Caki2 (cell line): Measurements from ENCODE around the gene GATM. TPM values are rescaled to one million over a fixed set of nuclear protein-coding genes. Genes with fewer than 3 reads are reported as not detected.
A peak's percentile ranks its signal among the peaks of the same experiment; 100 is the strongest.
"Not testable (repeated sequence)": the region's sequence is repeated elsewhere in the genome, so short reads cannot be mapped to it uniquely, and the experiment has no call there.

Source experiments
- DNase-seq: peaks from one replicate; pipeline ENCODE4 v3.0.0-alpha.2; 2015; ENCODE audit warnings: low read depth
- in situ Hi-C: cut with HindIII; loops from 2 replicates; pipeline ENCODE4 v1.10.0; 2016; ENCODE audit warnings: low sequenced_read_pairs, low pct_unique_long_range_greater_than_20kb, mixed read lengths
- total RNA-seq: library from RNA; depleted of rRNA; stranded (reverse); fragments of >200 nt; shearing (Covaris generic); gene quantifications from 2 replicates; pipeline ENCODE4 v1.2.3, GENCODE V29; 2014; ENCODE audit warnings: low replicate concordance

Gene GATM
- total RNA-seq, 1 experiment from 2014 or later: 22.0 TPM

GRCh38 chr15:45392584-45392855 is 14.2 kb upstream of the GATM start:
- no peak for DNase-seq
- in situ Hi-C loops: no loop called here

GRCh38 chr15:45391746-45392583 is 13.6 kb upstream of the GATM start:
- in situ Hi-C loops: no loop called here
- no peak for DNase-seq

- in situ Hi-C loops: no loop called here
- no peak for DNase-seq
Observed at GRCh38 chr15:45389351-45389750, 11.0 kb upstream of the GATM start.

- DNase-seq: no peak
- in situ Hi-C loops: no loop called here
Observed at GRCh38 chr15:45387380-45388007, 9.2 kb upstream of the GATM start.

- DNase-seq: no peak
- in situ Hi-C loops: no loop called here
Observed at GRCh38 chr15:45386974-45387373, 8.6 kb upstream of the GATM start.

- no peak for DNase-seq
- in situ Hi-C loops: no loop called here
Observed at GRCh38 chr15:45386420-45386819, 8.1 kb upstream of the GATM start.

- DNase-seq: no peak
- in situ Hi-C loops: no loop called here
Observed at GRCh38 chr15:45385590-45385989, 7.2 kb upstream of the GATM start.

GRCh38 chr15:45384700-45385099 is 6.4 kb upstream of the GATM start:
- in situ Hi-C loops: no loop called here
- peak; percentile 22 for DNase-seq

- DNase-seq: no peak
- in situ Hi-C loops: no loop called here
Observed at GRCh38 chr15:45378913-45379262, 544 bp upstream of the GATM start.

GRCh38 chr15:45377609-45378148 is 665 bp downstream of the GATM start:
- in situ Hi-C loops: no loop called here
- no peak for DNase-seq

- in situ Hi-C loops: no loop called here
- DNase-seq: no peak
Observed at GRCh38 chr15:45376967-45377608, 1.3 kb downstream of the GATM start.

GRCh38 chr15:45376300-45376928 is 1.9 kb downstream of the GATM start:
- in situ Hi-C loops: no loop called here
- no peak for DNase-seq

- DNase-seq: no peak
- in situ Hi-C loops: no loop called here
Observed at GRCh38 chr15:45375836-45376235, 2.5 kb downstream of the GATM start.

GRCh38 chr15:45373976-45374375 is 4.4 kb downstream of the GATM start:
- in situ Hi-C loops: no loop called here
- DNase-seq: no peak

GRCh38 chr15:45372041-45372995 is 6.0 kb downstream of the GATM start:
- no peak for DNase-seq
- in situ Hi-C loops: no loop called here

GRCh38 chr15:45371546-45371945 is 6.8 kb downstream of the GATM start:
- DNase-seq: no peak
- in situ Hi-C loops: no loop called here

- in situ Hi-C loops: not testable (repeated sequence)
Observed at GRCh38 chr15:45370042-45370441, 8.3 kb downstream of the GATM start.

GRCh38 chr15:45367222-45367621 is 11.1 kb downstream of the GATM start:
- in situ Hi-C loops, DNase-seq: not testable (repeated sequence)

More at GRCh38 chr15:45370042-45370441, 8.3 kb downstream of the GATM start:
- DNase-seq: not testable (repeated sequence)
